ENCODE measurements around the gene PTPRN2.
"Not testable (repeated sequence)": the region's sequence is repeated elsewhere in the genome, so short reads cannot be mapped to it uniquely, and the experiment has no call there.

Gene PTPRN2

GRCh38 chr7:158262284-158263109 is 325.1 kb downstream of the PTPRN2 start:
- H3K36me3 Mint-ChIP-seq, result no peaks in the 10 kb centered on the region
- CTCF ChIA-PET, result no interaction called here
- no peak overlapping the region for H3K4me3 Mint-ChIP-seq
- DNase-seq, result no peak
- no peaks in the 10 kb centered on the region for H3K27me3 Mint-ChIP-seq
- H3K9me3 Mint-ChIP-seq, result peaks cover 34% of the 10 kb centered on the region
- no peaks in the 10 kb centered on the region for H3K4me1 Mint-ChIP-seq
- H3K27ac Mint-ChIP-seq, result no peak overlapping the region

- Mint-ChIP-seq H3K9me3 (peaks cover 34% of the 10 kb centered on the region), H3K4me3 (no peak overlapping the region), H3K4me1 (no peaks in the 10 kb centered on the region), H3K36me3 (no peaks in the 10 kb centered on the region), H3K27ac (no peak overlapping the region), H3K27me3 (no peaks in the 10 kb centered on the region)
- CTCF ChIA-PET, result no interaction called here
- DNase-seq, result no peak
Measured at GRCh38 chr7:158261362-158262235, 326.0 kb downstream of the PTPRN2 start.

- H3K4me3 Mint-ChIP-seq, result no peak overlapping the region
- DNase-seq, result no peak
- no peaks in the 10 kb centered on the region for H3K4me1 Mint-ChIP-seq
- peaks cover 34% of the 10 kb centered on the region for H3K9me3 Mint-ChIP-seq
- CTCF ChIA-PET, result no interaction called here
- H3K27me3 Mint-ChIP-seq, result no peaks in the 10 kb centered on the region
- H3K36me3 Mint-ChIP-seq, result no peaks in the 10 kb centered on the region
- H3K27ac Mint-ChIP-seq, result no peak overlapping the region
Measured at GRCh38 chr7:158260567-158261361, 326.9 kb downstream of the PTPRN2 start.

GRCh38 chr7:158259671-158260418 is 327.8 kb downstream of the PTPRN2 start:
- Mint-ChIP-seq H3K27ac (no peak overlapping the region), H3K4me1 (no peaks in the 10 kb centered on the region), H3K4me3 (no peak overlapping the region), H3K27me3 (no peaks in the 10 kb centered on the region), H3K9me3 (peaks cover 36% of the 10 kb centered on the region), H3K36me3 (no peaks in the 10 kb centered on the region)
- no peak for DNase-seq
- CTCF ChIA-PET, result no interaction called here

- H3K36me3 Mint-ChIP-seq, result no peaks in the 10 kb centered on the region
- H3K27ac Mint-ChIP-seq, result no peak overlapping the region
- no peak overlapping the region for H3K4me3 Mint-ChIP-seq
- H3K9me3 Mint-ChIP-seq, result peaks cover 34% of the 10 kb centered on the region
- H3K27me3 Mint-ChIP-seq, result no peaks in the 10 kb centered on the region
- no peaks in the 10 kb centered on the region for H3K4me1 Mint-ChIP-seq
- no peak for DNase-seq
- CTCF ChIA-PET, result no interaction called here
Measured at GRCh38 chr7:158259141-158259540, 328.5 kb downstream of the PTPRN2 start.

GRCh38 chr7:158258411-158259130 is 329.1 kb downstream of the PTPRN2 start:
- H3K9me3 Mint-ChIP-seq, result peaks cover 30% of the 10 kb centered on the region
- no peaks in the 10 kb centered on the region for H3K4me1 Mint-ChIP-seq
- CTCF ChIA-PET, result no interaction called here
- H3K4me3 Mint-ChIP-seq, result no peak overlapping the region
- no peaks in the 10 kb centered on the region for H3K27me3 Mint-ChIP-seq
- no peak overlapping the region for H3K27ac Mint-ChIP-seq
- H3K36me3 Mint-ChIP-seq, result no peaks in the 10 kb centered on the region
- DNase-seq, result no peak

GRCh38 chr7:158257516-158258410 is 329.9 kb downstream of the PTPRN2 start:
- H3K36me3 Mint-ChIP-seq, result no peaks in the 10 kb centered on the region
- DNase-seq, result no peak
- H3K27me3 Mint-ChIP-seq, result no peaks in the 10 kb centered on the region
- CTCF ChIA-PET, result no interaction called here
- H3K27ac Mint-ChIP-seq, result no peak overlapping the region
- H3K4me3 Mint-ChIP-seq, result no peak overlapping the region
- H3K4me1 Mint-ChIP-seq, result no peaks in the 10 kb centered on the region
- H3K9me3 Mint-ChIP-seq, result peaks cover 30% of the 10 kb centered on the region

GRCh38 chr7:158257001-158257400 is 330.6 kb downstream of the PTPRN2 start:
- no peaks in the 10 kb centered on the region for H3K27me3 Mint-ChIP-seq
- H3K9me3 Mint-ChIP-seq, result peaks cover 30% of the 10 kb centered on the region
- H3K27ac Mint-ChIP-seq, result no peak overlapping the region
- no peak for DNase-seq
- CTCF ChIA-PET, result no interaction called here
- no peaks in the 10 kb centered on the region for H3K36me3 Mint-ChIP-seq
- no peak overlapping the region for H3K4me3 Mint-ChIP-seq
- H3K4me1 Mint-ChIP-seq, result no peaks in the 10 kb centered on the region

- Mint-ChIP-seq H3K4me3 (no peak overlapping the region), H3K4me1 (no peaks in the 10 kb centered on the region)
- CTCF ChIA-PET, result no interaction called here
Measured at GRCh38 chr7:158256091-158256816, 331.4 kb downstream of the PTPRN2 start.

GRCh38 chr7:158255558-158255957 is 332.1 kb downstream of the PTPRN2 start:
- H3K4me3 Mint-ChIP-seq, result no peak overlapping the region
- H3K36me3 Mint-ChIP-seq, result no peaks in the 10 kb centered on the region
- no peaks in the 10 kb centered on the region for H3K27me3 Mint-ChIP-seq
- H3K4me1 Mint-ChIP-seq, result no peaks in the 10 kb centered on the region
- CTCF ChIA-PET, result no interaction called here
- no peak overlapping the region for H3K27ac Mint-ChIP-seq
- DNase-seq, result no peak
- H3K9me3 Mint-ChIP-seq, result peaks cover 29% of the 10 kb centered on the region

More at GRCh38 chr7:158256091-158256816, 331.4 kb downstream of the PTPRN2 start:
- H3K36me3 Mint-ChIP-seq, result no peaks in the 10 kb centered on the region
- H3K27ac Mint-ChIP-seq, result no peak overlapping the region
- H3K9me3 Mint-ChIP-seq, result peaks cover 32% of the 10 kb centered on the region
- DNase-seq, result no peak
- no peaks in the 10 kb centered on the region for H3K27me3 Mint-ChIP-seq

- Mint-ChIP-seq H3K36me3 (no peaks in the 10 kb centered on the region), H3K27ac (no peak overlapping the region), H3K4me3 (no peak overlapping the region), H3K4me1 (no peaks in the 10 kb centered on the region), H3K9me3 (peaks cover 25% of the 10 kb centered on the region), H3K27me3 (no peaks in the 10 kb centered on the region)
- DNase-seq, result no peak
- CTCF ChIA-PET, result no interaction called here
Measured at GRCh38 chr7:158255156-158255555, 332.5 kb downstream of the PTPRN2 start.

- CTCF ChIA-PET, DNase-seq, H3K36me3 Mint-ChIP-seq, H3K27me3 Mint-ChIP-seq, H3K4me3 Mint-ChIP-seq, H3K4me1 Mint-ChIP-seq, H3K27ac Mint-ChIP-seq: not testable (repeated sequence)
- peaks cover 13% of the 10 kb centered on the region for H3K9me3 Mint-ChIP-seq
Measured at GRCh38 chr7:158253670-158254045, 334.0 kb downstream of the PTPRN2 start.

Data from activated naive CD4-positive, alpha-beta T cell treated with anti-CD3 and anti-CD28 coated beads, Interleukin-2, amount 10 ng/mL, durations not matched to agents 7 days and 5 days (primary cell).